Gastrocnemius medialis (tissue), 4 donors: ENCODE data around the gene DYNC2LI1.

ENCODE experiments used
- CTCF ChIP-seq, 5 experiments: fragments of 450-650 bp in 3 of 5; fragments of 200-600 bp in 2 of 5; sonication (generic) in 2 of 5; IDR thresholded peaks in 4 of 5; conservative IDR thresholded peaks in 1 of 5; 1 replicate in 4 of 5; 2 replicates in 1 of 5; pipeline ENCODE4 v1.5.1; 2016 to 2019; ENCODE audit warnings: antibody characterized with exemption in 5 of 5, mild to moderate bottlenecking in 3 of 5, moderate library complexity in 3 of 5
- POLR2A ChIP-seq, 2 donors: fragments of 450-650 bp; IDR thresholded peaks; one replicate each; pipeline ENCODE4 v1.6.1; 2017; ENCODE audit warnings: antibody characterized with exemption in 2 of 2, mild to moderate bottlenecking in 2 of 2, moderate library complexity in 2 of 2

- no peak for TF ChIP-seq CTCF (IDR thresholded peaks at IDR 0.05 in 4 of 5, conservative IDR thresholded peaks at IDR 0.05 in 1 of 5)
- no peak for TF ChIP-seq POLR2A (IDR thresholded peaks at IDR 0.05)
Measured at GRCh38 chr2:43743706-43744105, 30.1 kb upstream of the DYNC2LI1 start.
